ENCODE measurements around the gene PLCL1. TPM values are rescaled to one million over a fixed set of nuclear protein-coding genes. Genes with fewer than 3 reads are reported as not detected.

Gene PLCL1
- total and polyA plus RNA-seq, 8 donors = 0.93 to 28.7 (median 3.1) TPM

DNA sequence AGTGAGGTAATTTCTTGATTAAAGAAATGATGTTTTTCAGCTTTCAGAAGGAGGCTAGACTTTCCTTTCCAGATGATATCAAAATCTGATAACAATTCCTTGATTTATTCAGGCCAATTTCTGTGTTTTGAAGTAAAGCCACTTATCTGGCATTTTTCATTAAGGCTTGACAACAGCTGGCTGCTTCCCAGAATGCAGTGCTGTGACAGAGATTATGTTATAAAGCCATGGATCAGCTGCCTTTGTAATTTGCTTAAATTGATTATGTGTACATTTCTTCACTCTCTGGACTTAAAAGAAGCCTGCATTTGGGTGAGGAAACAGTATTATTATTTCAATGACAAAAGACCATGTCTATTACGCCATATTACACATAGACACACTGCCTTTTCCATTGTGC is 136.0 kb downstream of the PLCL1 start:
- Histone ChIP-seq H3K27me3 (no peaks in the 10 kb centered on the region), H3K27ac (no peak overlapping the region), H3K9me3 (no peaks in the 10 kb centered on the region), H3K4me1 (peaks cover 0 to 17% (median 6%) of the 10 kb centered on the region in 4 donors), H3K4me3 (no peak overlapping the region), H3K36me3 (no peaks in the 10 kb centered on the region)
- WGBS, 5 donors = 72 to 88% (median 83%) methylated on average over 1 of the region's 1 CpG
- intact Hi-C loops (cut with DNase I; ENCODE audit: low total_unique reads) = no loop called here
- TF ChIP-seq POLR2A (IDR thresholded peaks at IDR 0.05) = no peak
- no peak for TF ChIP-seq EP300 (IDR thresholded peaks at IDR 0.05)
- TF ChIP-seq POLR2AphosphoS5 (IDR thresholded peaks at IDR 0.05) = no peak
- peak in 1 of 2 donors; percentile 38 for DNase-seq

DNA sequence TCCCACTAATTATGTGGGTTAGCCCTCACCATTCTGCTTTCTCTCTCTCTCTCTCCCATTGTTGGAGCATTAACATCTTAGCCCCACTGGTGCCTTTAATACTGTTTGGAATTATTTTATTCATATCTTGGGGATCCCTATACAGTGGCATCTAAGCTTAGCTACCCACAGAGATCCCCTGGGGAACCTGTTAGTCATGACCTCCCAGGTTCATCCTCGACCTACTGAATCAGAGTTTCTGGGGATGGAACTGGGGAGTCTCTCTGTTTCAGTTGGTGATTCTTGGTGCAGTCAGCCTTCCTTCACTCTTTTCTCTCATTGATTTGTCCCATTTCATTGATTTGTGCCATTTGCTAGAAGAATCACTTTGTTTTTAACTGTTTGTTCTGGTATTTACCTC is 137.3 kb downstream of the PLCL1 start:
- TF ChIP-seq, protein P1, sequence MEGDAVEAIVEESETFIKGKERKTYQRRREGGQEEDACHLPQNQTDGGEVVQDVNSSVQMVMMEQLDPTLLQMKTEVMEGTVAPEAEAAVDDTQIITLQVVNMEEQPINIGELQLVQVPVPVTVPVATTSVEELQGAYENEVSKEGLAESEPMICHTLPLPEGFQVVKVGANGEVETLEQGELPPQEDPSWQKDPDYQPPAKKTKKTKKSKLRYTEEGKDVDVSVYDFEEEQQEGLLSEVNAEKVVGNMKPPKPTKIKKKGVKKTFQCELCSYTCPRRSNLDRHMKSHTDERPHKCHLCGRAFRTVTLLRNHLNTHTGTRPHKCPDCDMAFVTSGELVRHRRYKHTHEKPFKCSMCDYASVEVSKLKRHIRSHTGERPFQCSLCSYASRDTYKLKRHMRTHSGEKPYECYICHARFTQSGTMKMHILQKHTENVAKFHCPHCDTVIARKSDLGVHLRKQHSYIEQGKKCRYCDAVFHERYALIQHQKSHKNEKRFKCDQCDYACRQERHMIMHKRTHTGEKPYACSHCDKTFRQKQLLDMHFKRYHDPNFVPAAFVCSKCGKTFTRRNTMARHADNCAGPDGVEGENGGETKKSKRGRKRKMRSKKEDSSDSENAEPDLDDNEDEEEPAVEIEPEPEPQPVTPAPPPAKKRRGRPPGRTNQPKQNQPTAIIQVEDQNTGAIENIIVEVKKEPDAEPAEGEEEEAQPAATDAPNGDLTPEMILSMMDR (IDR thresholded peaks at IDR 0.05) = no peak
- no peak for TF ChIP-seq POLR2A (IDR thresholded peaks at IDR 0.05)
- H3K27ac ChIP-seq = no peak overlapping the region
- H3K4me3 ChIP-seq = no peak overlapping the region
- intact Hi-C loops (cut with DNase I; ENCODE audit: low total_unique reads) = no loop called here
- no peak for DNase-seq
- no peaks in the 10 kb centered on the region for H3K9me3 ChIP-seq
- WGBS, 5 donors = 78 to 92% (median 87%) methylated on average over 1 of the region's 1 CpG
- H3K27me3 ChIP-seq = no peaks in the 10 kb centered on the region
- H3K4me1 ChIP-seq = peaks cover 0 to 21% (median 8%) of the 10 kb centered on the region in 4 donors
- H3K36me3 ChIP-seq = no peaks in the 10 kb centered on the region

DNA sequence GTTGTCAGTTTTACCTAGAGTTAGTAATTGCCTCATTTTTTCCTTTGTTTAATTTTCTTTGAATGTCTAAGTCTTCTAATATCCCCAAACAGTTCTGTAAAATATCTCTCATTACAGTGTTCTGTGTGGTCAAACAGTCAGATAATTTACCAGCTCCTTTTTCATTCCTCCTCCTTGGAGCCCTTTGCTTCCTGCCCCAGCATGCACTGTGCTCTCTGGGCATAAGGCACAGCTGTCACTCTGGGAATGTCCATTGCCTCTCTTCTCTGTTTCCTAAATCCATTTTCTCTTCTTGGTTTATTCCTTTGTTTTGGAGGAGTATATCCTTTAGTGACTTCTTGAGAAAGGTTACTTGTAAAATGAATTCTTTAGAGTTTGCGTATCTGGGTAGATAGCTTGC is 139.3 kb downstream of the PLCL1 start:
- TF ChIP-seq EP300 (IDR thresholded peaks at IDR 0.05) (no peak), POLR2AphosphoS5 (IDR thresholded peaks at IDR 0.05) (no peak), POLR2A (IDR thresholded peaks at IDR 0.05) (no peak)
- TF ChIP-seq, protein P1 (IDR thresholded peaks at IDR 0.05) = no peak
- Histone ChIP-seq H3K4me1 (peaks cover 0 to 23% (median 11%) of the 10 kb centered on the region in 4 donors), H3K27ac (no peak overlapping the region), H3K27me3 (no peaks in the 10 kb centered on the region), H3K4me3 (no peak overlapping the region), H3K36me3 (no peaks in the 10 kb centered on the region), H3K9me3 (no peaks in the 10 kb centered on the region)
- no peak for DNase-seq
- WGBS, 5 donors = 96 to 100% (median 96%) methylated on average over 1 of the region's 1 CpG
- intact Hi-C loops (cut with DNase I; ENCODE audit: low total_unique reads) = no loop called here

DNA sequence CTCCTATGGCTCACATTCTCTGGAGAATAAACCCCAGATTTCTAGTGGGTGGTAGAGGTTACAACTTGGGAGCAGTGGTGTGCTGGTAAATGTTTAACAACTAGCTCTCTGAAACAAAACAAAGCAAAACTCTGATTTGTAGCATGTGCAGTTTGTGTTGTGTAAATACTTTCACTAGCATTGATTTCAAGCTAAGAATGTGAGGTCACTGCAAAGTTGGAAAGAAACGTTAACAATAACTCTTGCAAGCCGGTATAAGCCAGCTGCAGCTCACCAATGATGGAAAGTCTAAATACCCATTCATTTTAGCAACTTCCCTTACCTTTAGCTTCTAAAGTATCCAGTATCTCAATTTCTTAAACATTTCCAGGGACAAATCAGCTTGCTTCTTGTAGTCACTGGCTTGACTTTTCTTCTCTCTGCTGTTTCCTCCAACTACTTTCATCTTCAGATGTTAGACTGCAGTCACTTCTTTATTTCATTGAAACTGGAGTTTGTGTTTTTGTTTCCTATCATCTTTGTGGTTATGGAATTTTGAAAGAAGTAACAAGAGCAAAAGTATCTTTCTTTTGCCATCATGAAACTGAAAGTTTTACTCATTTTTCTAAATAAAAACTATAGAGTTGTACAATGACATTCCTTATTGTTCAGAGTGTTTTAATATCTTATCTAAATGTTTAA is 140.2 kb downstream of the PLCL1 start:
- H3K9me3 ChIP-seq = no peaks in the 10 kb centered on the region
- H3K36me3 ChIP-seq = no peaks in the 10 kb centered on the region
- 12 to 35% (median 19%) methylated on average over 2 of the region's 2 CpGs for WGBS, 5 donors
- intact Hi-C loops (cut with DNase I; ENCODE audit: low total_unique reads) = no loop called here
- peak in 1 of 2 donors; percentile 48 for DNase-seq
- no peak overlapping the region for H3K27ac ChIP-seq
- TF ChIP-seq POLR2AphosphoS5 (IDR thresholded peaks at IDR 0.05) = no peak
- TF ChIP-seq EP300 (IDR thresholded peaks at IDR 0.05) = no peak
- peaks cover 0 to 23% (median 12%) of the 10 kb centered on the region in 4 donors for H3K4me1 ChIP-seq
- H3K27me3 ChIP-seq = no peaks in the 10 kb centered on the region
- H3K4me3 ChIP-seq = no peak overlapping the region

DNA sequence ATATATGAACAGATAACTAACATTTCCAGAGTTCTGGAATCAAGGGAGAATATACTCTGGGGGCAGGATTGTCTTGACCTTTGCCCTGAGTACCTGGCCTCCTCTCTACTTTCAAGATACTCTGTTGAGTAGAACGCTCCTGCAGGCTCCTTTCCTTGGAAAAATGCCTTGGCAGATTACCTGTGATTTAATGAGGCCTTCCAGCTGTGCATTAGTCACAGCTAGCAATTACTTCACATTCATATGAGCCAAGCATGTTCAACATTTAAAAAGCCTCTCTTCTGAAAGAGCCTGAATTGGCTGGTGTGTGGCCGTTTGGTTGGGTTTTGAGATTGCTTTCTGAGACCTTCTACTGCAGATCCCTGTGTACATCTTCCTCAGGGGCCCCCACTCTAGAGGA is 142.2 kb downstream of the PLCL1 start:
- H3K4me1 ChIP-seq = peaks cover 0 to 37% (median 13%) of the 10 kb centered on the region in 4 donors
- H3K9me3 ChIP-seq = no peaks in the 10 kb centered on the region
- 41 to 48% (median 44%) methylated on average over 2 of the region's 2 CpGs for WGBS, 5 donors
- H3K4me3 ChIP-seq = no peak overlapping the region
- no peaks in the 10 kb centered on the region for H3K36me3 ChIP-seq
- intact Hi-C loops (cut with DNase I; ENCODE audit: low total_unique reads) = no loop called here
- DNase-seq = peak in 1 of 2 donors; percentile 35
- H3K27ac ChIP-seq = no peak overlapping the region
- TF ChIP-seq POLR2AphosphoS5 (IDR thresholded peaks at IDR 0.05) = peak in 1 of 3 donors; percentile 7
- no peak for TF ChIP-seq POLR2A (IDR thresholded peaks at IDR 0.05)
- TF ChIP-seq EP300 (IDR thresholded peaks at IDR 0.05) = no peak
- H3K27me3 ChIP-seq = no peaks in the 10 kb centered on the region

DNA sequence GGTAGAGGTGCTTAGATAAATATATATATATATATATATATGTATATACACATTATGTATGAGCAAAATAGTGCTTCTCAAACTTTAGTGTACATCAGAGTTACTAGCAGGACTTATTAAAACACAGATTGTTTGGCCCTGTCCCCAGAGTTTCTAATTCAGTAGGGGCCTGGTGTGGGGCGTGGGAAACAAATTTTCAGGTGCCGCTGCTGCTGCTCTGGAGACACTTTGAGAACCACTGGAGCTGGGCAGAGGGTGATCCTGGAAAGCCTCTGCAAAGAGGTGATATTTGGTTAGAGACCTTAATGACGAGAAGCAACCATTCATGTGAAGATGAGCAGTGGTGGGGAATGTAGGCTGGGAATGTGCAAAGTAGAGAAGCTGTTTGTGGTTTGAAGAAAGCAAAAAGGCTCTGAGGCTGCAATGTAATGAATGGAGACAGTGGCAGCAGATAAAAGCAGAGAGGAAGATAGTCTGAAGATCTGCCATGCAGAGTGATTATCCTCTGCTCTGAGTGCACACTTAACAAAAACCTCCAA is 142.9 kb downstream of the PLCL1 start:
- 87 to 93% (median 92%) methylated on average over 3 of the region's 3 CpGs for WGBS, 5 donors
- no peaks in the 10 kb centered on the region for H3K36me3 ChIP-seq
- no peaks in the 10 kb centered on the region for H3K27me3 ChIP-seq
- H3K4me3 ChIP-seq = no peak overlapping the region
- DNase-seq = no peak
- peaks cover 0 to 37% (median 13%) of the 10 kb centered on the region in 4 donors for H3K4me1 ChIP-seq
- H3K27ac ChIP-seq = no peak overlapping the region
- no peaks in the 10 kb centered on the region for H3K9me3 ChIP-seq
- TF ChIP-seq, protein P1 (IDR thresholded peaks at IDR 0.05) = no peak
- TF ChIP-seq POLR2A (IDR thresholded peaks at IDR 0.05) (no peak), EP300 (IDR thresholded peaks at IDR 0.05) (no peak), POLR2AphosphoS5 (IDR thresholded peaks at IDR 0.05) (no peak)
- intact Hi-C loops (cut with DNase I; ENCODE audit: low total_unique reads) = no loop called here
